ENCODE results near the gene DDIAS. TPM values are rescaled to one million over a fixed set of nuclear protein-coding genes. Genes with fewer than 3 reads are reported as not detected.
"Not testable (repeated sequence)": the region's sequence is repeated elsewhere in the genome, so short reads cannot be mapped to it uniquely, and the experiment has no call there.

Gene DDIAS
- total and polyA plus RNA-seq, 2 donors (not counting 3 experiments of a cell fraction or from before 2014, with no cell fraction given): 4.5 to 9.2 TPM

DNA sequence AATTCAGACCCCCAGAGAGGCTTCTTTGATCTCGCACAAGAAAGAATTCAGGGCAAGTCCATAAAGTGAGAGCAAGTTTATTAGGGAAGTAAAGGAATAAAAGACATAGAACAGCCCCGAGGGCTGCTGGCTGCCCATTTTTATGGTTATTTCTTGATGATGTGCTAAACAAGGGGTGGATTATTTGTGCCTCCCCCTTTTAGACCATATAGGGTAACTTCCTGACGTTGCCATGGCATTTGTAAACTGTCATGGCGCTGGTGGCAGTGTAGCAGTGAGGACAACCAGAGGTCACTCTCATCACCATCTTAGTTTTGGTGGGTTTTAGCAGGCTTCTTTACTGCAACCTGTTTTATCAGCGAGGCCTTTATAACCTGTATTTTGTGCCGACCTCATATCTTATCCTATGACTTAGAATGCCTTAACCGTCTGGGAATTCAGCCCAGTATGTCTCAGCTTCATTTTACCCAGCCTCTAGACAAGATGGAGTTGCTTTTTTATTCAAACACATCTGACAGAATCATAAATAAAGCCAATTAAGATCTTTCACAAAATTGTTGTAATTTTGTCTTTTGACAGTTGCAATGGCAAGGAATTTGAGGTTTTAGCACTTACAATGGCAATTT is 7.6 kb downstream of the DDIAS start:
- Histone ChIP-seq H3K4me1 (ENCODE audit: control insufficient read depth, extremely low read depth, insufficient read depth, low read length) (peaks cover 9% of the 10 kb centered on the region), H2AFZ (ENCODE audit: low read depth, low read length) (no peak overlapping the region), H3K4me3 (replicated peaks in 1 of 3; ENCODE audit: insufficient read depth in 1 of 3, low read depth in 1 of 3, low read length in 3 of 3) (no peak overlapping the region), H3K9me1 (replicated peaks; ENCODE audit: control insufficient read depth, extremely low read depth, insufficient read depth, low read length) (no peaks in the 10 kb centered on the region), H3K27ac (ENCODE audit: insufficient read depth, low read depth, low read length) (no peak overlapping the region), H3K9me3 (replicated peaks; ENCODE audit: control insufficient read depth, insufficient read depth, low read length) (peaks cover 2% of the 10 kb centered on the region), H3K36me3 (ENCODE audit: control insufficient read depth in 2 of 2, extremely low read depth in 1 of 2, insufficient read depth in 2 of 2, low read length in 2 of 2) (no peaks in the 10 kb centered on the region), H3K27me3 (ENCODE audit: control insufficient read depth in 2 of 2, insufficient read depth in 2 of 2, low read length in 2 of 2) (no peaks in the 10 kb centered on the region), H3K4me2 (ENCODE audit: insufficient read depth, low read length) (no peak overlapping the region), H3K9ac (replicated peaks; ENCODE audit: extremely low read depth, insufficient read depth, low read length) (no peak overlapping the region), H4K20me1 (replicated peaks; ENCODE audit: control insufficient read depth, extremely low read depth, insufficient read depth, low read length) (no peaks in the 10 kb centered on the region), H3K79me2 (ENCODE audit: control insufficient read depth, insufficient read depth, low read length) (peaks cover 15% of the 10 kb centered on the region)
- DNase-seq (ENCODE audit: low read depth, low spot score): no peak
- dilution Hi-C loops (cut with MboI; ENCODE audit: extremely low pct_ligation_motif_present, low sequenced_read_pairs): no loop called here
- CTCF ChIA-PET: interaction anchor here (1.0 kb wide), 1 partner anchor 18 kb away, joined by 3 read pairs; no protein-coding TSS in a partner anchor
- POLR2A ChIA-PET: no interaction called here
- BruUV-seq (replicated peaks): no TSS peak
- no peak for FAIRE-seq
- TF ChIP-seq JUN (IDR thresholded peaks at IDR 0.05; ENCODE audit: borderline replicate concordance, insufficient read depth, insufficient read length, low read depth) (no peak), CTCF (IDR thresholded peaks at IDR 0.05; ENCODE audit: extremely low read depth in 1 of 2, insufficient read depth in 1 of 2, low read depth in 1 of 2, low read length in 2 of 2) (no peak), GATA2 (IDR thresholded peaks at IDR 0.05; ENCODE audit: insufficient read depth, insufficient read length, low read depth, low read length) (no peak), EZH2 (IDR thresholded peaks at IDR 0.05; ENCODE audit: borderline replicate concordance, low read depth, low read length, severe bottlenecking) (no peak), POLR2A (IDR thresholded peaks at IDR 0.05; ENCODE audit: low read depth, low read length) (no peak)
- TF ChIP-seq, protein P1, sequence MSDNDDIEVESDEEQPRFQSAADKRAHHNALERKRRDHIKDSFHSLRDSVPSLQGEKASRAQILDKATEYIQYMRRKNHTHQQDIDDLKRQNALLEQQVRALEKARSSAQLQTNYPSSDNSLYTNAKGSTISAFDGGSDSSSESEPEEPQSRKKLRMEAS (IDR thresholded peaks at IDR 0.05; ENCODE audit: insufficient read depth, insufficient read length): no peak
- intact Hi-C loops (cut with micrococcal nuclease): loop anchor here (5.0 to 10.0 kb wide), 2 partner anchors 178 to 376 kb away; partner anchors contain the start of gene CCDC90B

GRCh38 chr11:82919786-82920185 is 18.2 kb downstream of the DDIAS start:
- CTCF ChIA-PET: interaction anchor here (0.8 kb wide), 1 partner anchor 53 kb away, joined by 3 read pairs; no protein-coding TSS in a partner anchor
- H3K4me3 ChIP-seq (replicated peaks in 1 of 3; ENCODE audit: insufficient read depth in 1 of 3, low read depth in 1 of 3, low read length in 3 of 3); H3K9me3 ChIP-seq (replicated peaks; ENCODE audit: control insufficient read depth, insufficient read depth, low read length); H3K4me2 ChIP-seq (ENCODE audit: insufficient read depth, low read length); POLR2A ChIA-PET; H4K20me1 ChIP-seq (replicated peaks; ENCODE audit: control insufficient read depth, extremely low read depth, insufficient read depth, low read length); H3K36me3 ChIP-seq (ENCODE audit: control insufficient read depth in 2 of 2, extremely low read depth in 1 of 2, insufficient read depth in 2 of 2, low read length in 2 of 2); H3K27me3 ChIP-seq (ENCODE audit: control insufficient read depth in 2 of 2, insufficient read depth in 2 of 2, low read length in 2 of 2); H3K27ac ChIP-seq (ENCODE audit: insufficient read depth, low read depth, low read length); BruUV-seq (replicated peaks); H3K9ac ChIP-seq (replicated peaks; ENCODE audit: extremely low read depth, insufficient read depth, low read length); DNase-seq (ENCODE audit: low read depth, low spot score); dilution Hi-C loops (cut with MboI; ENCODE audit: extremely low pct_ligation_motif_present, low sequenced_read_pairs); H3K9me1 ChIP-seq (replicated peaks; ENCODE audit: control insufficient read depth, extremely low read depth, insufficient read depth, low read length); H3K79me2 ChIP-seq (ENCODE audit: control insufficient read depth, insufficient read depth, low read length); H2AFZ ChIP-seq (ENCODE audit: low read depth, low read length); FAIRE-seq: not testable (repeated sequence)
- intact Hi-C loops (cut with micrococcal nuclease): loop anchor here (5.0 kb wide), 1 partner anchor 238 kb away; the partner anchor contains the start of gene PCF11
- peaks cover 17% of the 10 kb centered on the region for H3K4me1 ChIP-seq (ENCODE audit: control insufficient read depth, extremely low read depth, insufficient read depth, low read length)

DNA sequence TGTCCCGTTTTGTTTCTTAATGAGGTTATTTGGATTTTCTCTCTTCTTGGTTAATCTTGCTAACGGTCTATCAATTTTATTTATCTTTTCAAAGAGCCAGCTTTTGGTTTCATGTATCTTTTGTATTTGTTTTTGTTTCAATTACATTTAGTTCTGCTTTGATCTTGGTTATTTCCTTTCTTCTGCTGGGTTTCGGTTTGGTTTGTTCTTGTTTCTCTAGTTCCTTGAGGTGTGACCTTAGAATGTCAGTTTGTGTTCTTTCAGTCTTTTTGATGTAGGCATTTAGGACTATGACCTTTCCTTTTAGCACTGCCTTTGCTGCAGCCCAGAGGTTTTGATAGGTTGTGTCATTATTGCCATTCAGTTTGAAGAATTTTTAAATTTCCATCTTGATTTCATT is 18.7 kb downstream of the DDIAS start:
- H3K9me1 ChIP-seq (replicated peaks; ENCODE audit: control insufficient read depth, extremely low read depth, insufficient read depth, low read length); H3K27me3 ChIP-seq (ENCODE audit: control insufficient read depth in 2 of 2, insufficient read depth in 2 of 2, low read length in 2 of 2); BruUV-seq (replicated peaks); FAIRE-seq; DNase-seq (ENCODE audit: low read depth, low spot score); H3K4me3 ChIP-seq (replicated peaks in 1 of 3; ENCODE audit: insufficient read depth in 1 of 3, low read depth in 1 of 3, low read length in 3 of 3); H2AFZ ChIP-seq (ENCODE audit: low read depth, low read length); H3K4me2 ChIP-seq (ENCODE audit: insufficient read depth, low read length); H3K79me2 ChIP-seq (ENCODE audit: control insufficient read depth, insufficient read depth, low read length); H3K27ac ChIP-seq (ENCODE audit: insufficient read depth, low read depth, low read length); H3K9ac ChIP-seq (replicated peaks; ENCODE audit: extremely low read depth, insufficient read depth, low read length); H3K9me3 ChIP-seq (replicated peaks; ENCODE audit: control insufficient read depth, insufficient read depth, low read length); dilution Hi-C loops (cut with MboI; ENCODE audit: extremely low pct_ligation_motif_present, low sequenced_read_pairs); H4K20me1 ChIP-seq (replicated peaks; ENCODE audit: control insufficient read depth, extremely low read depth, insufficient read depth, low read length); H3K36me3 ChIP-seq (ENCODE audit: control insufficient read depth in 2 of 2, extremely low read depth in 1 of 2, insufficient read depth in 2 of 2, low read length in 2 of 2): not testable (repeated sequence)
- intact Hi-C loops (cut with micrococcal nuclease): loop anchor here (5.0 kb wide), 1 partner anchor 237 kb away; the partner anchor contains the start of gene PCF11
- peaks cover 17% of the 10 kb centered on the region for H3K4me1 ChIP-seq (ENCODE audit: control insufficient read depth, extremely low read depth, insufficient read depth, low read length)
- CTCF ChIA-PET: interaction anchor here (1.0 kb wide), 1 partner anchor 13 kb away, joined by 3 read pairs; no protein-coding TSS in a partner anchor
- POLR2A ChIA-PET: interaction anchor here (0.6 kb wide), 1 partner anchor 169 kb away, joined by 4 read pairs; no protein-coding TSS in a partner anchor
